ENCODE measurements around the gene CXXC1.
"Not testable (repeated sequence)": the region's sequence is repeated elsewhere in the genome, so short reads cannot be mapped to it uniquely, and the experiment has no call there.

Gene CXXC1

GRCh38 chr18:50287441-50288347 lies at the start of gene CXXC1:
TSS of gene CXXC1 (minus strand) at chr18:50287692. CDS start at chr18:50287589, 103 bp downstream.
- DNase-seq: peak; percentile 95

- no peak for DNase-seq
Measured at GRCh38 chr18:50334546-50335152, 47.2 kb upstream of the CXXC1 start.

- DNase-seq: no peak
Measured at GRCh38 chr18:50331691-50332090, 44.2 kb upstream of the CXXC1 start.

GRCh38 chr18:50330176-50330575 lies 42.7 kb upstream of the CXXC1 start:
- no peak for DNase-seq

GRCh38 chr18:50327983-50328382 lies 40.5 kb upstream of the CXXC1 start:
- no peak for DNase-seq

GRCh38 chr18:50320719-50321118 lies 33.2 kb upstream of the CXXC1 start:
- DNase-seq: no peak

GRCh38 chr18:50315100-50315871 lies 27.8 kb upstream of the CXXC1 start:
- no peak for DNase-seq

- no peak for DNase-seq
Measured at GRCh38 chr18:50313873-50314460, 26.5 kb upstream of the CXXC1 start.

- no peak for DNase-seq
Measured at GRCh38 chr18:50313031-50313607, 25.6 kb upstream of the CXXC1 start.

GRCh38 chr18:50312296-50313030 lies 25.0 kb upstream of the CXXC1 start:
- DNase-seq: no peak

- no peak for DNase-seq
Measured at GRCh38 chr18:50311650-50312049, 24.2 kb upstream of the CXXC1 start.

GRCh38 chr18:50310080-50310479 lies 22.6 kb upstream of the CXXC1 start:
- DNase-seq: no peak

- DNase-seq: not testable (repeated sequence)
Measured at GRCh38 chr18:50308851-50309250, 21.4 kb upstream of the CXXC1 start.

- peak; percentile 85 for DNase-seq
Measured at GRCh38 chr18:50307738-50308470, 20.4 kb upstream of the CXXC1 start.

GRCh38 chr18:50307400-50307737 lies 19.9 kb upstream of the CXXC1 start:
- DNase-seq: no peak

GRCh38 chr18:50306944-50307343 lies 19.5 kb upstream of the CXXC1 start:
- DNase-seq: no peak

GRCh38 chr18:50301074-50301473 lies 13.6 kb upstream of the CXXC1 start:
- no peak for DNase-seq

- no peak for DNase-seq
Measured at GRCh38 chr18:50299626-50300388, 12.3 kb upstream of the CXXC1 start.

GRCh38 chr18:50298443-50299284 lies 11.2 kb upstream of the CXXC1 start:
- no peak for DNase-seq
